ENCODE results near the gene CCR1. TPM values are rescaled to one million over a fixed set of nuclear protein-coding genes. Genes with fewer than 3 reads are reported as not detected.

The CCR1 gene
- total RNA-seq, 1 donor from 2014 or later: not detected

GRCh38 chr3:46239952-46240351, 31.8 kb upstream of the CCR1 start:
- no peaks in the 10 kb centered on the region for H3K9me3 Mint-ChIP-seq (ENCODE audit: low read depth)

GRCh38 chr3:46239301-46239938, 31.3 kb upstream of the CCR1 start:
- peaks cover 50% of the 10 kb centered on the region for H3K27me3 Mint-ChIP-seq (ENCODE audit: low read depth)
- no peaks in the 10 kb centered on the region for H3K4me1 Mint-ChIP-seq (ENCODE audit: low read depth)
- TF ChIP-seq CTCF (IDR thresholded peaks at IDR 0.05): no peak

More at GRCh38 chr3:46239952-46240351, 31.8 kb upstream of the CCR1 start:
- no peak overlapping the region for H3K27ac Mint-ChIP-seq (ENCODE audit: unreplicated experiment)
- no peak for DNase-seq (ENCODE audit: low spot score)
- no peaks in the 10 kb centered on the region for H3K4me1 Mint-ChIP-seq (ENCODE audit: low read depth)
- H3K36me3 Mint-ChIP-seq (ENCODE audit: low read depth): no peaks in the 10 kb centered on the region
- no peak for TF ChIP-seq CTCF (IDR thresholded peaks at IDR 0.05)
- H3K4me3 Mint-ChIP-seq (ENCODE audit: unreplicated experiment): no peak overlapping the region
- peaks cover 51% of the 10 kb centered on the region for H3K27me3 Mint-ChIP-seq (ENCODE audit: low read depth)

GRCh38 chr3:46238386-46238785, 30.3 kb upstream of the CCR1 start:
- no peak for TF ChIP-seq CTCF (IDR thresholded peaks at IDR 0.05)
- Mint-ChIP-seq H3K4me1 (ENCODE audit: low read depth) (no peaks in the 10 kb centered on the region), H3K4me3 (ENCODE audit: unreplicated experiment) (no peak overlapping the region), H3K9me3 (ENCODE audit: low read depth) (no peaks in the 10 kb centered on the region), H3K27ac (ENCODE audit: unreplicated experiment) (no peak overlapping the region), H3K27me3 (ENCODE audit: low read depth) (peaks cover 44% of the 10 kb centered on the region), H3K36me3 (ENCODE audit: low read depth) (no peaks in the 10 kb centered on the region)
- DNase-seq (ENCODE audit: low spot score): no peak

More at GRCh38 chr3:46239301-46239938, 31.3 kb upstream of the CCR1 start:
- Mint-ChIP-seq H3K27ac (ENCODE audit: unreplicated experiment) (no peak overlapping the region), H3K4me3 (ENCODE audit: unreplicated experiment) (no peak overlapping the region), H3K36me3 (ENCODE audit: low read depth) (no peaks in the 10 kb centered on the region), H3K9me3 (ENCODE audit: low read depth) (no peaks in the 10 kb centered on the region)
- no peak for DNase-seq (ENCODE audit: low spot score)

DNA sequence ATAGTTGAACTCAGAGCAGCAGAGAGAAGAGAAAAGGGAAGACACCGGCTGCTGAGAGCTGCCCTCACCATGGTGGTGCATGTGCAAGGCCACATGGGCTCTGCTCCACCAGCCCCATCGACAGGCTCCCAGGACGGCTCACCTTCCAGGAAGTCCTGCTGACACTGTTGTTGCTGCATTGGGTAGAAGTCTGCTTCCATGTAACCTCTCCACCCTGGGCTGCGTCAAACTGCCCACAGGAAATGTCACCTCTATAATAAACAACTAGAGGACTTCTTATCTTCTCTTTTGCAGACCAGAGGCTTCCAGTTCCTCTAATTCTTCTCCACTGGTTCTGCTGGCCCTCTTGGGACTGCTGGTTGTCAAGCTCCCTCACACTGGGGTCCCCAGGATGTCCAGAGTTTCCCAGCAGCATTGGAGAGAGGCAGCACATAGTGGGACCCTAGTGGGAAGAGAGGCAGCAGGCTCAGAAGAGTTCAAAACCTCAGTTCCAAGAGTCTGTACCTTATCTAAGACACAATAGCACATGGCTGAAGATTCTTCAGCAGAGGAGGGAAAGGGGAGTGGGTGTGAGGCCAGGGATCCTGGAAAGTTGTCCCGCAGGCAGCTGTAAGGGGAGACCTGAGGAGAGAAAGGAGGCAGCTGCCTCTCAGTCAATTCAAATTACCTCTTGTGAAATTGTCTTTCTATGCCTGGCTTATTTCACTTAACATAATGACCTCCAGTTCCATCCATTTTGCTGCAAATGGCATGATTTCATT, 28.4 kb upstream of the CCR1 start:
- Mint-ChIP-seq H3K4me1 (ENCODE audit: low read depth) (no peaks in the 10 kb centered on the region), H3K27me3 (ENCODE audit: low read depth) (peaks cover 47% of the 10 kb centered on the region), H3K4me3 (ENCODE audit: unreplicated experiment) (no peak overlapping the region), H3K9me3 (ENCODE audit: low read depth) (no peaks in the 10 kb centered on the region), H3K36me3 (ENCODE audit: low read depth) (no peaks in the 10 kb centered on the region), H3K27ac (ENCODE audit: unreplicated experiment) (no peak overlapping the region)
- no peak for DNase-seq (ENCODE audit: low spot score)
- no peak for TF ChIP-seq CTCF (IDR thresholded peaks at IDR 0.05)

DNA sequence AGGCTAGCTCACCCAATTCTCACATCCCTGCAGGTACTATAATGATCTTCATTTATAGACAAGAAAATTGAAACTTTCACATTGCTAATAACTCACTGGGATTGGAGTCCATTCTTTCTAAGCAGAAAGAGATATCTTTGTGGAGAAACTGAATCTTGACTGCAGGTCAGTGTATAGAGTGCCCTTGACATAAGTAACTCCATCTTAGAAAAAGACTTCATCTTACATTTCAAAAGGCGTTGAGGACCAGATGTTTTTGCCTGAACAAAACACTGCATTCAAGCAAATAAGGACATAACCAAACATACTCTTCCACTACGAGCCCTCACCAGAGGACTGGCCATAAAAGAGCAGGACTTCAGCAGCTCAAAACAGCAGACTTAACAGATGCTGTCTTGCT, 27.3 kb upstream of the CCR1 start:
- no peaks in the 10 kb centered on the region for H3K4me1 Mint-ChIP-seq (ENCODE audit: low read depth)
- TF ChIP-seq CTCF (IDR thresholded peaks at IDR 0.05): no peak
- no peaks in the 10 kb centered on the region for H3K9me3 Mint-ChIP-seq (ENCODE audit: low read depth)
- no peaks in the 10 kb centered on the region for H3K36me3 Mint-ChIP-seq (ENCODE audit: low read depth)
- H3K4me3 Mint-ChIP-seq (ENCODE audit: unreplicated experiment): no peak overlapping the region
- H3K27ac Mint-ChIP-seq (ENCODE audit: unreplicated experiment): no peak overlapping the region
- no peak for DNase-seq (ENCODE audit: low spot score)
- peaks cover 52% of the 10 kb centered on the region for H3K27me3 Mint-ChIP-seq (ENCODE audit: low read depth)

Data from chondrocyte (in vitro differentiated cells).